CD4-positive, alpha-beta memory T cell (primary cell): Measurements from ENCODE around the gene FMO4. TPM values are rescaled to one million over a fixed set of nuclear protein-coding genes. Genes with fewer than 3 reads are reported as not detected.

Experiments used
- CTCF ChIA-PET: fragments of 350-600 bp; sonication (Branson Sonifier 250); formaldehyde crosslinking; loops from one replicate; lab custom pipeline; 2021; ENCODE audit warnings: inconsistent platforms; ENCODE audit not compliant: partially characterized antibody; lab: Charles Lee
- POLR2A ChIA-PET: fragments of 350-600 bp; sonication (Branson Sonifier 250); formaldehyde crosslinking; loops from one replicate; lab custom pipeline; 2021; ENCODE audit not compliant: partially characterized antibody; lab: Charles Lee
- DNase-seq, 5 donors: peaks; one replicate each; pipeline versions ENCODE4 v3.0.0 to v3.0.0-alpha.2; 2020 to 2022; ENCODE audit warnings: mixed read lengths in 1 of 5
- H3K27ac ChIP-seq: one replicate; pipeline ENCODE4 v1.7.0; 2013; ENCODE audit warnings: low read depth, low read length
- H3K27me3 ChIP-seq: 2 replicates; pipeline ENCODE4 v1.7.0; 2013; ENCODE audit warnings: mild to moderate bottlenecking, low read length, moderate library complexity; ENCODE audit not compliant: insufficient read depth
- H3K36me3 ChIP-seq: 2 replicates; pipeline ENCODE4 v1.7.0; 2013; ENCODE audit warnings: mild to moderate bottlenecking, low read length, moderate library complexity; ENCODE audit not compliant: insufficient read depth
- H3K4me1 ChIP-seq: 2 replicates; pipeline ENCODE4 v1.7.0; 2013; ENCODE audit warnings: mild to moderate bottlenecking, low read length, moderate library complexity; ENCODE audit not compliant: insufficient read depth
- H3K4me3 ChIP-seq, 2 donors: one replicate each; pipeline ENCODE4 v1.7.0; 2013; ENCODE audit warnings: low read length in 2 of 2, mild to moderate bottlenecking in 1 of 2
- H3K9me3 ChIP-seq, 2 donors: one replicate each; pipeline ENCODE4 v1.7.0; 2013; ENCODE audit warnings: low read length in 2 of 2, control low read depth in 1 of 2; ENCODE audit not compliant: control insufficient read depth in 1 of 2
- H3K27ac Mint-ChIP-seq, 7 donors: one replicate each; pipeline ENCODE4 v1.8.0; 2020 to 2021; ENCODE audit warnings: mixed read lengths in 7 of 7, mild to moderate bottlenecking in 6 of 7, inconsistent platforms in 3 of 7, moderate library complexity in 3 of 7
- H3K27me3 Mint-ChIP-seq, 2 donors: one replicate each; pipeline ENCODE4 v1.8.0; 2020 to 2021; ENCODE audit warnings: mixed read lengths in 2 of 2
- H3K36me3 Mint-ChIP-seq, 2 donors: one replicate each; pipeline ENCODE4 v1.8.0; 2020 to 2021; ENCODE audit warnings: mixed read lengths in 2 of 2, inconsistent platforms in 1 of 2, mild to moderate bottlenecking in 1 of 2
- H3K4me1 Mint-ChIP-seq, 4 donors: one replicate each; pipeline ENCODE4 v1.8.0; 2020 to 2021; ENCODE audit warnings: mixed read lengths in 4 of 4, mild to moderate bottlenecking in 1 of 4
- H3K4me3 Mint-ChIP-seq, 8 donors: one replicate each; pipeline ENCODE4 v1.8.0; 2020 to 2021; ENCODE audit warnings: mixed read lengths in 8 of 8, mild to moderate bottlenecking in 7 of 8, moderate library complexity in 6 of 8, inconsistent platforms in 3 of 8
- H3K9me3 Mint-ChIP-seq, 8 donors: one replicate each; pipeline ENCODE4 v1.8.0; 2020 to 2021; ENCODE audit warnings: mixed read lengths in 8 of 8, mild to moderate bottlenecking in 5 of 8, inconsistent platforms in 3 of 8, moderate library complexity in 1 of 8
- intact Hi-C: fragments of 100-400 bp; cut with micrococcal nuclease; formaldehyde crosslinking; loops from one replicate; pipeline ENCODE4 v1.15.1; 2023
- polyA plus RNA-seq, 2 donors: library from polyadenylated mRNA; unstranded; fragments of 300-500 nt; fragmentation: Illumina TruSeq; gene quantifications; one replicate each; pipeline ENCODE4 v1.2.3, GENCODE V29; 2021
- total RNA-seq, 2 experiments: library from RNA; stranded (reverse); gene quantifications; one replicate each; pipeline ENCODE4 v1.2.3, GENCODE V29; 2021

The FMO4 gene, protein sequence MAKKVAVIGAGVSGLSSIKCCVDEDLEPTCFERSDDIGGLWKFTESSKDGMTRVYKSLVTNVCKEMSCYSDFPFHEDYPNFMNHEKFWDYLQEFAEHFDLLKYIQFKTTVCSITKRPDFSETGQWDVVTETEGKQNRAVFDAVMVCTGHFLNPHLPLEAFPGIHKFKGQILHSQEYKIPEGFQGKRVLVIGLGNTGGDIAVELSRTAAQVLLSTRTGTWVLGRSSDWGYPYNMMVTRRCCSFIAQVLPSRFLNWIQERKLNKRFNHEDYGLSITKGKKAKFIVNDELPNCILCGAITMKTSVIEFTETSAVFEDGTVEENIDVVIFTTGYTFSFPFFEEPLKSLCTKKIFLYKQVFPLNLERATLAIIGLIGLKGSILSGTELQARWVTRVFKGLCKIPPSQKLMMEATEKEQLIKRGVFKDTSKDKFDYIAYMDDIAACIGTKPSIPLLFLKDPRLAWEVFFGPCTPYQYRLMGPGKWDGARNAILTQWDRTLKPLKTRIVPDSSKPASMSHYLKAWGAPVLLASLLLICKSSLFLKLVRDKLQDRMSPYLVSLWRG
- total RNA-seq: 1 to 10 TPM; 2.7 to 3.6 TPM
- polyA plus RNA-seq: 1 to 10 TPM; 1.8 to 3.0 TPM

DNA sequence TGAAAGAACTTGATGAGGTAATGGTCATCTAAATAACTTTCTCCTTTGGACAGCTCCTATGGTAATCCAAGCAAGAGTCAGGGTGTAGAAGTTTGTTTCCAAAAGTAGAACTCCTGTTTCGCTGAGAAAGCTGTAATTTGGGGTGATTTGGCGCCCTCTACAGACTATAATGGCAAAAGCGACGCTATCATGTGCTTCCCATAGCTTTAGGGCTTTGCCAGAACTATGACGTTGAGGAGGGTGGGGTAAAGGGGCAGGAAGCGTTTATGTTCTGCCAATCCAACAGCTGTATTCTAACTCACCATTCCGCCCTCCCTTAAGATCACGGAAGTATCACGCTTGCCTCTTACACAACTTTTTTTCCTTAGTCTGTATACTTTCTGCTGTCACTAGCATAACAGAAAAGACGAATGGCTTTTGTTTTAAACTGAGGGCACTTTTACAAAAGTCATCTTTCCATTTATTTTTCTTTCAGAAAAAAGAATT is at the start of gene FMO4:
Gene FMO4, plus strand, starts transcription at position 349 of the 486 bp plus-strand sequence. CDS start 5,643 bp downstream, outside the sequence.
- Mint-ChIP-seq H3K36me3 (peaks cover 4 to 14% of the 10 kb centered on the region in 2 donors), H3K27ac (peak within 1 kb of the TSS; percentile 72 to 94 (median 92))
- peak within 1 kb of the TSS in 1 of 2 donors; percentile 21 for H3K4me3 ChIP-seq

DNA sequence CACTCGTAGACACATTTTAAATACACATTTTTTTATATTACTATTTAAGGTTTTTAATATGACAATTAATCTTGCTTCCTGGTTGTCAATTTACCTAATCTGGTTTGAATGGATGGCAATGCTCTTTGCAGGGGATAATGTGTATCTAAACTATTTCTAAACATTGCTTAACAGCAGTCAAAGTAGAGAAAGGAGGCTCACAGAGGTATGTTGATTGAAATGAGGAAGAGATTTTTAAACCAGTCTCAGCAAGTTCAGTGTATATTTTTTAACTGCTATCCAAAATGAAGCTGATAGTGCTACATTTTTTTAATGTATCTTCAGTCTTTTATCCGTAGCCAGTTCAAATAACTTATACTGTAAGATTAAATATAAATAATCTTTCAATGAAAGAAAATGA is 48.3 kb upstream of the FMO4 start:
- intact Hi-C loops: no loop called here

More for the DNA sequence above, at the start of gene FMO4:
- ChIA-PET CTCF (interaction anchor here (0.5 to 3.2 kb wide), 56 partner anchors 8 to 1419 kb away, joined by 3 to 152 read pairs (median 4); partner anchors contain the start of genes FMO1, GORAB, PRRC2C and VAMP4), POLR2A (interaction anchor here (0.9 to 2.1 kb wide), 10 partner anchors 8 to 1420 kb away, joined by 3 to 22 read pairs (median 4); partner anchors contain the start of genes GORAB, KIFAP3, METTL13 and PRRC2C)
- Histone ChIP-seq H3K4me1 (peaks cover 9% of the 10 kb centered on the region), H3K27me3 (no peaks in the 10 kb centered on the region), H3K27ac (peak within 1 kb of the TSS; percentile 54), H3K9me3 (no peaks in the 10 kb centered on the region), H3K36me3 (no peaks in the 10 kb centered on the region)
- Mint-ChIP-seq H3K4me3 (peak within 1 kb of the TSS; percentile 67 to 85 (median 80)), H3K4me1 (peaks cover 11 to 26% (median 21%) of the 10 kb centered on the region in 4 donors), H3K27me3 (no peaks in the 10 kb centered on the region), H3K9me3 (no peaks in the 10 kb centered on the region)
- peak; percentile 85 to 94 (median 92) for DNase-seq
- intact Hi-C loops: loop anchor here (1.0 to 5.0 kb wide), 6 partner anchors 69 to 1387 kb away; partner anchors contain the start of genes GORAB, PRRC2C and VAMP4

DNA sequence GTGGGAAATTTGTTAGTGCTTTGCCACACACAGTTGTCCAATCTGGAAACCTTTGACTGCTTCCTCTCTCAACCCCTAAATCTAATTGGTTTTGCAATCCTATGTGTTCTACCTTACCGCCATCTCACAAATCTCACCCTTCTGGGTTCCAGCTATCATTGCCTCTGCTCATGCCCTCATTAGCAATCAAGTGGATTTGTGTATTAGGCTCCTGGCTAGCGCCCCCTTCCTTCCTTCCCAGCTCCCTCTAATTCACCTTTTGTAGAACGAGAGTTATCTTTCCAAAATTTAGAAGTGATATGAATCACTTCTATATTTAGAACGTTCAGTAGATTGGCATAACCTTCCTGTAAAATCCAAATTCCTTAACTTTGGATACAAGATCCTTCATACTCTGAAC is 47.1 kb upstream of the FMO4 start:
- DNase-seq: no peak
- H3K9me3 Mint-ChIP-seq: peaks cover 0 to 6% (median 1%) of the 10 kb centered on the region in 8 donors
- no peaks in the 10 kb centered on the region for H3K36me3 Mint-ChIP-seq
- CTCF ChIA-PET: no interaction called here
- intact Hi-C loops: no loop called here
- H3K27ac Mint-ChIP-seq: no peak overlapping the region
- H3K27me3 Mint-ChIP-seq: peaks cover 5 to 11% of the 10 kb centered on the region in 2 donors
- POLR2A ChIA-PET: no interaction called here
- H3K27ac ChIP-seq: no peak overlapping the region
- no peak overlapping the region for H3K4me3 Mint-ChIP-seq
- H3K4me3 ChIP-seq: no peak overlapping the region
- H3K4me1 Mint-ChIP-seq: no peaks in the 10 kb centered on the region
- H3K36me3 ChIP-seq: no peaks in the 10 kb centered on the region
- H3K27me3 ChIP-seq: no peaks in the 10 kb centered on the region
- no peaks in the 10 kb centered on the region for H3K9me3 ChIP-seq
- no peaks in the 10 kb centered on the region for H3K4me1 ChIP-seq

More for the DNA sequence above, 48.3 kb upstream of the FMO4 start:
- no peak overlapping the region for H3K27ac Mint-ChIP-seq
- Histone ChIP-seq H3K4me3 (no peak overlapping the region), H3K36me3 (no peaks in the 10 kb centered on the region), H3K27ac (no peak overlapping the region), H3K27me3 (no peaks in the 10 kb centered on the region), H3K9me3 (no peaks in the 10 kb centered on the region), H3K4me1 (no peaks in the 10 kb centered on the region)
- H3K4me3 Mint-ChIP-seq: no peak overlapping the region
- H3K27me3 Mint-ChIP-seq: peaks cover 5% of the 10 kb centered on the region in 2 donors
- DNase-seq: no peak
- POLR2A ChIA-PET: no interaction called here
- no peaks in the 10 kb centered on the region for H3K36me3 Mint-ChIP-seq
- CTCF ChIA-PET: no interaction called here
- H3K9me3 Mint-ChIP-seq: peaks cover 0 to 2% (median 0%) of the 10 kb centered on the region in 8 donors
- H3K4me1 Mint-ChIP-seq: no peaks in the 10 kb centered on the region

DNA sequence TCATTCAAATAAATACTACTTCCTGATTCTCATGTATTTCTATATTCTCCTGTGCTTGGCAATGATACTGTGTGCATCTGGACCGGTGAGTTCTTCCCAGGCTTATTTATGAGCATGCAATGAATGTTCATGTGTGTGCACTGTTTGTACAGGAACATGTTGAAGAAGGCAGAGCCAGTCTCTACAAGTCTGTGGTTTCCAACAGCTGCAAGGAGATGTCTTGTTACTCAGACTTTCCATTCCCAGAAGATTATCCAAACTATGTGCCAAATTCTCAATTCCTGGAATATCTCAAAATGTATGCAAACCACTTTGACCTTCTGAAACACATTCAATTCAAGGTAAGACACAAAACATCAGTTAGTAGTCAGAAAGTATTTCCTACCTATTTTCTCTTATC is 46.6 kb upstream of the FMO4 start:
- ChIA-PET POLR2A (no interaction called here), CTCF (no interaction called here)
- no peaks in the 10 kb centered on the region for H3K4me1 ChIP-seq
- Mint-ChIP-seq H3K9me3 (peaks cover 0 to 6% (median 1%) of the 10 kb centered on the region in 8 donors), H3K36me3 (no peaks in the 10 kb centered on the region), H3K4me1 (no peaks in the 10 kb centered on the region), H3K4me3 (no peak overlapping the region), H3K27me3 (peaks cover 5 to 11% of the 10 kb centered on the region in 2 donors), H3K27ac (no peak overlapping the region)
- intact Hi-C loops: no loop called here
- no peaks in the 10 kb centered on the region for H3K36me3 ChIP-seq
- H3K27me3 ChIP-seq: no peaks in the 10 kb centered on the region
- H3K9me3 ChIP-seq: no peaks in the 10 kb centered on the region
- H3K27ac ChIP-seq: no peak overlapping the region
- no peak for DNase-seq
- no peak overlapping the region for H3K4me3 ChIP-seq

DNA sequence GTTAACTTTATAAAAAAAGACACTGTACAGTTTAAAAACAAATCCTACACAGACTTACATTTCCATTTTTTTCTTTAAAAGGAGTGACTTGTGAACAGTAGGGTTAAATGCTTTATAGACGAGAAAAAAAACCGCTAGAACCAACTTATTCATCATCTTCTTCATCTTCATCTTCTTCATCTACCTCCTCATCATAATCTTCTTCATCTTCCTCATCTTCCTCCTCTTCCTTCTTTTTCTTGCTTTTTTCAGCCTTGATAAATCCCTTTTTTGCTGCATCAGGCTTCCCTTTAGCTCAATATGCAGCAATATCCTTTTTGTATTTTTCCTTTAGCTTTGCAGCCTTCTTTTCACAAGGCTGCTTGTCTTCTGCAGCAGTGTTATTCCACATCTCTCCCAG is 43.2 kb upstream of the FMO4 start:
- Histone ChIP-seq H3K27ac (no peak overlapping the region), H3K4me3 (no peak overlapping the region), H3K36me3 (no peaks in the 10 kb centered on the region), H3K4me1 (no peaks in the 10 kb centered on the region), H3K9me3 (no peaks in the 10 kb centered on the region), H3K27me3 (no peaks in the 10 kb centered on the region)
- peaks cover 8 to 16% of the 10 kb centered on the region in 2 donors for H3K27me3 Mint-ChIP-seq
- POLR2A ChIA-PET: no interaction called here
- H3K4me1 Mint-ChIP-seq: no peaks in the 10 kb centered on the region
- H3K27ac Mint-ChIP-seq: no peak overlapping the region
- no peaks in the 10 kb centered on the region for H3K36me3 Mint-ChIP-seq
- no peak overlapping the region for H3K4me3 Mint-ChIP-seq
- DNase-seq: no peak
- peaks cover 0 to 12% (median 3%) of the 10 kb centered on the region in 8 donors for H3K9me3 Mint-ChIP-seq
- intact Hi-C loops: no loop called here
- CTCF ChIA-PET: no interaction called here

DNA sequence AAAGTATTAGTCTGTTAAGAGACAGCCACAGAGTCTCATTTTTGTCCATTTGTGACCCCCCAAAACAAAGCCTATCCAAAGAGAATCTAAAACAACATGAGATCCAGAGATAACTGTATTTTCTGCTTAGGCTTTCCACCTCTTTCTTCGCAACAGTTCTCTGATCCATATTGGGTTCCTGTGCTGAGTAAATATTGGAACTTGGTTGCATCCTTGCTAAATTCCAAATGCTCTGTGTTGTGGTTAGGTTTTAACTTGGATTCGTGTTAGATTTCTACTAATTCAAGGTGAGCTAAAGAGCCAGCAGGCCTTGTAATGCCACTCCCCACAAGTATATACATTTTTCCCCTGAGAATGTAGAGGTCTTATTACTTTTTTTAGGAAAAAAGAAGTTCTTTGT is 36.4 kb upstream of the FMO4 start:
- H3K9me3 ChIP-seq: no peaks in the 10 kb centered on the region
- H3K27ac ChIP-seq: no peak overlapping the region
- H3K27me3 ChIP-seq: no peaks in the 10 kb centered on the region
- Mint-ChIP-seq H3K4me3 (no peak overlapping the region), H3K36me3 (no peaks in the 10 kb centered on the region), H3K9me3 (peaks cover 0 to 7% (median 0%) of the 10 kb centered on the region in 8 donors), H3K27ac (no peak overlapping the region), H3K27me3 (peaks cover 6 to 19% of the 10 kb centered on the region in 2 donors), H3K4me1 (no peaks in the 10 kb centered on the region)
- ChIA-PET POLR2A (no interaction called here), CTCF (interaction anchor here (2.8 kb wide), 1 partner anchor 36 kb away, joined by 6 read pairs; the partner anchor contains the start of gene FMO4)
- no peak for DNase-seq
- H3K4me3 ChIP-seq: no peak overlapping the region
- no peaks in the 10 kb centered on the region for H3K4me1 ChIP-seq
- intact Hi-C loops: no loop called here
- no peaks in the 10 kb centered on the region for H3K36me3 ChIP-seq

DNA sequence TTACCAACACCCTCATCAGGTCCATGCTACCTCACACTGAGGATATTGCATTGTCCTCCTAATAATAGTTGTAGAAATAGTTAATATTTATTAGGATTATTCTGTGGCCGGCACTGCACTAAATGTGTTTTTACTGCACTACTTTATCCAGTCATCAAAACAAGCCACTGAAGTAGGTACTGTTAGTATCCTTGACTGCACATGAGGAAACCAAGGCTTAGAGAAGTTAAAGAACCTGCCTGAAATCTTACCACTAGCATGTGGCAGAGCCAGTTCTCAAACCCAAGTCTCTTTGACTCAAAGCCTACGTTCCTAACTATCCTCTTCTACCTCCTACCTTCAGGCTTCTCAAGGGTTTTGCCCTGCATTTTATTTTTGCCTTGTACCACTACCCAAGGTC is 34.7 kb upstream of the FMO4 start:
- POLR2A ChIA-PET: no interaction called here
- CTCF ChIA-PET: interaction anchor here (1.6 to 2.8 kb wide), 2 partner anchors 14 to 34 kb away, joined by 5 to 6 read pairs; partner anchors contain the start of gene FMO4
- no peaks in the 10 kb centered on the region for H3K9me3 Mint-ChIP-seq
- Histone ChIP-seq H3K27ac (no peak overlapping the region), H3K4me3 (no peak overlapping the region), H3K4me1 (no peaks in the 10 kb centered on the region), H3K27me3 (no peaks in the 10 kb centered on the region), H3K9me3 (no peaks in the 10 kb centered on the region), H3K36me3 (no peaks in the 10 kb centered on the region)
- H3K36me3 Mint-ChIP-seq: no peaks in the 10 kb centered on the region
- intact Hi-C loops: no loop called here
- no peak for DNase-seq
- H3K27ac Mint-ChIP-seq: no peak overlapping the region
- peaks cover 7 to 18% of the 10 kb centered on the region in 2 donors for H3K27me3 Mint-ChIP-seq
- H3K4me1 Mint-ChIP-seq: no peaks in the 10 kb centered on the region
- H3K4me3 Mint-ChIP-seq: no peak overlapping the region
